Right ventricle myocardium inferior (tissue), 1 donor: ENCODE results near the gene ACSS1. TPM values are rescaled to one million over a fixed set of nuclear protein-coding genes. Genes with fewer than 3 reads are reported as not detected.
"Not testable (repeated sequence)": the region's sequence is repeated elsewhere in the genome, so short reads cannot be mapped to it uniquely, and the experiment has no call there.

Experiments used
- ATAC-seq: fragments of 200-7000 bp; cut with Tn5 transposase; one replicate; pipeline ENCODE4 v1.9.1; 2020; ENCODE audit warnings: mild to moderate bottlenecking, moderate library complexity
- DNase-seq: peaks from one replicate; pipeline ENCODE4 v3.0.0; 2021; ENCODE audit errors: missing footprints
- intact Hi-C: fragments of 100-400 bp; cut with DNase I; formaldehyde crosslinking; loops from one replicate; pipeline ENCODE4 v1.11.0; 2022
- total RNA-seq: library from RNA; stranded (reverse); fragmentation: NEBNext Ultra II Directional; extraction: Animal tissue kit (Norgen Biotek cat#: 25700); gene quantifications from one replicate; pipeline ENCODE4 v1.2.1, GENCODE V29; 2021
- donor health status: DM: no; HTN: yes; CAD: no; lungs with severe emphysema.

Gene ACSS1
- total RNA-seq, 1 donor from 2014 or later = 135 TPM

- DNase-seq = no peak
- intact Hi-C loops = no loop called here
- no peak for ATAC-seq
Observed at GRCh38 chr20:25007491-25008305, 50.2 kb downstream of the ACSS1 start.

- no peak for ATAC-seq
- DNase-seq = no peak
- intact Hi-C loops = no loop called here
Observed at GRCh38 chr20:25006431-25007167, 51.3 kb downstream of the ACSS1 start.

GRCh38 chr20:25005661-25006060 lies 52.3 kb downstream of the ACSS1 start:
- ATAC-seq (no peak), DNase-seq (no peak)
- intact Hi-C loops = no loop called here

- ATAC-seq = peak; percentile 54
- intact Hi-C loops = no loop called here
- DNase-seq = no peak
Observed at GRCh38 chr20:25005220-25005619, 52.7 kb downstream of the ACSS1 start.

GRCh38 chr20:25003002-25003401 lies 54.9 kb downstream of the ACSS1 start:
- ATAC-seq (no peak), DNase-seq (no peak)
- intact Hi-C loops = no loop called here

- DNase-seq, intact Hi-C loops, ATAC-seq: not testable (repeated sequence)
Observed at GRCh38 chr20:25001323-25001722, 56.6 kb downstream of the ACSS1 start.

- ATAC-seq (peak; percentile 45), DNase-seq (peak; percentile 83)
- intact Hi-C loops = no loop called here
Observed at GRCh38 chr20:25000268-25000801, 57.6 kb downstream of the ACSS1 start.

- DNase-seq (no peak), ATAC-seq (no peak)
- intact Hi-C loops = loop anchor here (5.0 kb wide), 1 partner anchor 248 kb away; the partner anchor contains the start of gene PYGB
Observed at GRCh38 chr20:24999568-24999967, 58.4 kb downstream of the ACSS1 start.

GRCh38 chr20:24998631-24999445 lies 59.1 kb downstream of the ACSS1 start:
- intact Hi-C loops = loop anchor here (5.0 kb wide), 1 partner anchor 248 kb away; the partner anchor contains the start of gene PYGB
- DNase-seq (no peak), ATAC-seq (peak; percentile 74)

- DNase-seq (no peak), ATAC-seq (no peak)
- intact Hi-C loops = loop anchor here (5.0 kb wide), 1 partner anchor 249 kb away; the partner anchor contains the start of gene PYGB
Observed at GRCh38 chr20:24998121-24998520, 59.8 kb downstream of the ACSS1 start.

GRCh38 chr20:24996449-24997377 lies 61.2 kb downstream of the ACSS1 start:
- DNase-seq = no peak
- ATAC-seq = no peak
- intact Hi-C loops = loop anchor here (5.0 kb wide), 1 partner anchor 251 kb away; the partner anchor contains the start of gene PYGB

- intact Hi-C loops = loop anchor here (1.0 to 5.0 kb wide), 4 partner anchors 67 to 251 kb away; partner anchors contain the start of gene PYGB
- no peak for ATAC-seq
- no peak for DNase-seq
Observed at GRCh38 chr20:24995741-24996448, 62.0 kb downstream of the ACSS1 start.

- intact Hi-C loops = loop anchor here (1.0 to 5.0 kb wide), 5 partner anchors 68 to 253 kb away; partner anchors contain the start of gene PYGB
- peak; percentile 71 for ATAC-seq
- DNase-seq = peak; percentile 83
Observed at GRCh38 chr20:24994470-24995368, 63.2 kb downstream of the ACSS1 start.

GRCh38 chr20:24994186-24994465 lies 63.8 kb downstream of the ACSS1 start:
- ATAC-seq = no peak
- no peak for DNase-seq
- intact Hi-C loops = loop anchor here (2.0 to 5.0 kb wide), 2 partner anchors 69 to 198 kb away; no protein-coding TSS in a partner anchor

- DNase-seq (no peak), ATAC-seq (peak; percentile 9)
- intact Hi-C loops = loop anchor here (2.0 to 5.0 kb wide), 3 partner anchors 69 to 397 kb away; partner anchors contain the start of gene ABHD12
Observed at GRCh38 chr20:24993337-24994185, 64.4 kb downstream of the ACSS1 start.
